Superior temporal gyrus (tissue), 1 donor: ENCODE measurements around the gene CA10.

Source experiments
- DNase-seq: peaks from one replicate; pipeline ENCODE4 v3.0.0-alpha.2; 2016; ENCODE audit errors: extremely low spot score

CA10 gene

DNA sequence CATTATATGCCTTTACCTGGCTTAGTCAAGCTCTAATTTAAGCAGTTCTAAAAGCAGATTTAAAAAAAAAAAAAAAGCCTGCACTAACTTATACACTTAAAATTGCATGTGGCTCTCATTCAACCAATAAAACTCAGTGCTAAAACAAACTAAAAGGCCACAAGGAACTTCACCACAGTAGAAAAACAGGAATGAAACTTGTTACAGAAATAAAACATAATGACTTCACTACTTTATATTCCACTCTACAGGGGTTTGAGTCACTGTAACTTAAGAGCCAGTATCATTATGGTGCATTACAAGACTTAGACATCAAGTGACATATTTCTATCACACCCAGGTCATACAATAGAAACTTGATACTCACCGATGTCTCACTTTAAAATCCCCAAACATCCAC is 11.1 kb downstream of the CA10 start:
- no peak for DNase-seq

DNA sequence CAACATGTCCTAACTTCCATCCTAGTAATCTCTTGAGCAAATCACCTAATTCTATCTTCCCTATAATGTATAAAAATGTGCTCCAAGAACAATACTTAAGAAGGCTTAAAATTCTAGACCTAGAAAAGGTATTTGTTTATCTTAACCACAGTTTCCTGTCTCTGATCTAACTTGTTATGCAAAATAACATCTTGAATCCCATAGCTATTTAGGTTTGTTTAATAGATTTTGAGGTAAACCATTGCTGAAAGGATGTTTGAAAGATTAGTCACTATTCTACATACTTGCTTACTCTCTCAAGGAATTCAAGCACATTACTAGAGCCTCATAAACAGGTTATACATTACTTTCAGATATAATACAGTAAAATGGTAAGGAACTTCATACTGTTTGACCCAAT is 13.0 kb downstream of the CA10 start:
- no peak for DNase-seq

DNA sequence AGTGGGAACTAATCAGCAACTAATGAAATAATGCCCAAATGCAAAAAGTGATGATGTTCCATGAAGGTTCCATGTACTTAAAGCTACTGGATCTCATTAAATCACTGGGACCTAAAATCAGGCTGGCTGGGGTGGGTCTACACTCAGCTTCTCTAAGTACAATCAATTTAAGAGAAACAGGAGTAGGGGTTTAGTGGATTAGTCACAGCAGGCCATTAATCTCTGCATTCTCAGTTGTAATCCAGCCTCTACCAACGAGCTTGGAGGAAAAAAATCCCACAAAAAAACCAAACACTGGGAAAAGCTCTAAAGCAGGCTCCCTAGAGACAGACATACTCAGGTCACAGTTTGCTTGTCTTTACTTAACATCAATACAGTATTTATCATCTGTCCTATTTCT is 15.0 kb downstream of the CA10 start:
- DNase-seq, result no peak

DNA sequence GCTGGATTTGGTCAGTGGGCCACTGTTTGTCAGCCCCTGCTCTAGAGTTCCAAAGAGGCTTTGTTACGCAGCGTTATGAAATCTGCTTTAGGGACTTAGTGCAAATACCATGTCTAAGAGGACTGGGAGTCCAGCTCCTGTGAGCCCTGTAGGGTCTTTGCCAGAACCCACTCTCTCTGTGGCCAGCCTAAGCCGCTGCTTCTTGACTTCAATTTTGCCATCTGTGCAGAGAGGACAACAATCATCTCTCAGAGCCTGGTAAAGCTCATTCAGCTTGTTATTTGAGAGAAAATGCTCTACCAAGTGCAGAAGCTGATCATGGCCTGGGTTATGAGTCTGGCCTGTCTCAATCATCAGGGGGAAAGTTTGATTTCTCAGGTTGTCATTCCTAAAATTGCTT is 17.9 kb downstream of the CA10 start:
- DNase-seq, result no peak

DNA sequence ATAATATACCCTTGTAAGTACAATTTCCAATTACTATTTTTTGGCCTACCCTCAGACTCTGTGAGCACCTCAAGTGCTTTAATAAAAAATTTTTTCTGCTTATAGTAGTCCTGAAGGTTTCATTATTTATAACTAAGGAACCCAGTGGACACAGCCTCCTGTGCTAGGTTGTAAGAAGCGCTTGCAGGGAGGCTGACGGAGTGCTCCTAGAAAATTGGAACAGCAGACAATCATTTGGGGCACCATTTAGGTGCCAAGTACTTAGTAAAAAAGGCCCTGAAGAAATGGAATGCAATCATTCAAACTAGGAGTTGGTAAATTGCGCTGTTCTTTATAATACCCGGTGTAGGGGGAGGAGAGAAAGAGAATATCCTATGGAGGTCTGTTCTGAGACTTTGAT is 19.8 kb downstream of the CA10 start:
- no peak for DNase-seq

GRCh38 chr17:52138350-52138749 is 20.2 kb downstream of the CA10 start:
- DNase-seq, result no peak

DNA sequence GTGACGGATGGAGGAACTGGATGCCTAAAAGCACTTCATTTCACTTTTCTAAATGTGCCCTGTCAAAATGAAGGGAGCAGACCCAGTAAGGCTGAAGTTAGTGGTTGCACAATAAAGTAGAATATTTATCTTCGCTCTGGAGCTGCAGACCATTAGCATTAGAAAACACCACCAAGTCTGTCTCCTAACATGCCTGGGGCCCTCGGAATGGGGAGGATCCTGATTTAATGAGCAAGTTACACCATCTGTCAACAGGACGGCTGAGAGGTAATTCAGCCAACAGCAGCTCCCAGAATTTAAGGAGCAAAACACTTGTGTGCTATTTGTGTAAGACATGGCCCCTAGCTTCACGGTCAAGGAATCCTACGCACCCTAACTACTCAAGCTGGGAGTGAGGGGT is 22.3 kb downstream of the CA10 start:
- no peak for DNase-seq

GRCh38 chr17:52134641-52135040 is 23.9 kb downstream of the CA10 start:
- DNase-seq, result no peak

GRCh38 chr17:52128721-52129120 is 29.8 kb downstream of the CA10 start:
- DNase-seq, result no peak

- DNase-seq, result no peak
Observed at GRCh38 chr17:52124993-52125392, 33.5 kb downstream of the CA10 start.

GRCh38 chr17:52124561-52124960 is 34.0 kb downstream of the CA10 start:
- DNase-seq, result no peak

DNA sequence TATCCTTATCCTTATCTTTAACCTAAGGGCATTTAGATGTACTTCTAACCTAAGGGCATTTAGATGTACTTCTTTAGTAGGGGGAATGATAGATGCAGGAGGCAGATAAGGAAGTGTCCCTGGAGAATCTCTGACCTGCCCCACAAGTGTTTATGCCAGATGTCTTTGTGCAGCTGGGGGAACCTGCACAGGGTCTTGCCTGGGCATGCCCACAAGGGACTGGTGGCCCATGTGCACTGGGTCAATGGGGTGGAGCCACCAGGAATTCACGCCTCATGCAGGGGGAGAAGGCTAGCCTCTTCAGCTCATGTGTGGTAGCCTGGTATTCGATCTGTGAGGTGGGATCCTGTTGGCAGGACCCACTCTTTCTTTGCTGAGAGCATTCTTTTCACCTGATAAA is 38.0 kb downstream of the CA10 start:
- DNase-seq, result no peak

GRCh38 chr17:52110923-52111581 is 47.5 kb downstream of the CA10 start:
- no peak for DNase-seq

- DNase-seq, result peak; percentile 93
Observed at GRCh38 chr17:52106638-52107261, 51.8 kb downstream of the CA10 start.

- no peak for DNase-seq
Observed at GRCh38 chr17:52106072-52106471, 52.4 kb downstream of the CA10 start.

GRCh38 chr17:52105591-52105990 is 52.9 kb downstream of the CA10 start:
- DNase-seq, result no peak

DNA sequence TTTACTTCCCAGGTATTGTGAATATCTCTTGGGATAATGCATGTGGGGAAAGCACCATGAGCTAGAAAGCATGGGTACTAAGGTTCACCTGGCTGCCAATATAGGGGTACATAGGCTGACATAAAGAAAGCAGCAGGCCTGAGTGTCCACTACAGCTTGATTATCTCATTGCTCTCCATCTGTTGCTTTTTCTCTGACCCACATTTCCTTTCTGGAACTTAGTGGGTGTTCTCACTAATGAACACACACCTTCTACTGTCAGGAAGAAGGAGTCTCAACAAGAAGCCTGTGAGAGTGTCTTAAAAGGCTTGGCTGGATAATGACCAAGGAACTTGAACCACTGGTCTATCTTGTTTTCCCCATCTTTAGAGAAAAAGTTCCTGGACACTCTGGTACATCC is 62.5 kb downstream of the CA10 start:
- DNase-seq, result no peak

DNA sequence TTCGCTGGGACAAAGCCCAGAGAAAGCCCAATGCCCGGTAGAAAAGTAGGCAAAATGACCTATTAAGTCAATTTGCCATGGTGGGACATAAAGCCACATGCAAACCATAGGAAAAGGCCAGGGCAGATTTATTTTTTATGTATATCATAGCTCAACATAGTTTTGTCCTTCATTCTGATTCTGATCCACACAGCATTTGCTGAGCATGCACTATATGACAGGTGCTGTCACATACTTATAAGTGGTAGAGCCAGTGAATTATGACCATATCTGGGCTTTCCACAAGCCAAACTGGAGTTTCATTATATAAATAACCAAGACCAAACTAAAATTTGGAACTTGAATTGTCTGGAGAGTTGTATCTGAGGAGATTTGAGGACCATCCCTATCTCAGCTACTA is 74.3 kb downstream of the CA10 start:
- DNase-seq, result no peak

- no peak for DNase-seq
Observed at GRCh38 chr17:52079496-52079895, 79.0 kb downstream of the CA10 start.

- peak; percentile 27 for DNase-seq
Observed at GRCh38 chr17:52071712-52072111, 86.8 kb downstream of the CA10 start.

GRCh38 chr17:52064791-52065211 is 93.7 kb downstream of the CA10 start:
- DNase-seq, result no peak

DNA sequence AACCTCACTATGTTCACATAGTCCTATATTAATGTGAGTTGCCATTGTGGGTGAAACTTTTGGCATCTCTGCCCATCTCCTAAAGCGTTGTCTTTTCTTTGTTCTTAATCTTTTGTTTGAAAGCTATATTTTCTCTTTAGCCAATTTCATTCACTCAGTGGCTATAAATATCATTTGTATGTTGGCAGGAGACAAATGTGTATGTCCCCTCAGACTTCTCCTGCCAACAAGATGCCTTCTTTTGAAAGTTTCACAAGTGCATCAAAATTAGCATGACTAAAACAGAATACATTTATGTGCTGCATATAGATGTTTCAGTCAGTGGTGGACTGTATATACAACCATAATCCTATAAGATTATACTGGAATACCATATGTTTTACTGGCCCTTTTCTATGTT is 109.0 kb downstream of the CA10 start:
- peak; percentile 20 for DNase-seq

- DNase-seq, result no peak
Observed at GRCh38 chr17:52049051-52049450, 109.5 kb downstream of the CA10 start.
